ENCODE measurements around the gene ADAMTS12.

- no peak for TF ChIP-seq POLR2A (IDR thresholded peaks at IDR 0.05)
- TF ChIP-seq CTCF (IDR thresholded peaks at IDR 0.05) = no peak
Measured at GRCh38 chr5:33688066-33688465, 203.7 kb downstream of the ADAMTS12 start.

All from lower leg skin (tissue), 3 donors.